NCI-H1694 treated with DMSO at 0.1 percent for 48 hours (cell line): ENCODE data around the gene TLR10.
"Not testable (repeated sequence)": the region's sequence is repeated elsewhere in the genome, so short reads cannot be mapped to it uniquely, and the experiment has no call there.

Experiments
- DNase-seq: peaks from one replicate; lab custom pipeline; 2025; lab: John Stamatoyannopoulos, UW

TLR10 gene

DNA sequence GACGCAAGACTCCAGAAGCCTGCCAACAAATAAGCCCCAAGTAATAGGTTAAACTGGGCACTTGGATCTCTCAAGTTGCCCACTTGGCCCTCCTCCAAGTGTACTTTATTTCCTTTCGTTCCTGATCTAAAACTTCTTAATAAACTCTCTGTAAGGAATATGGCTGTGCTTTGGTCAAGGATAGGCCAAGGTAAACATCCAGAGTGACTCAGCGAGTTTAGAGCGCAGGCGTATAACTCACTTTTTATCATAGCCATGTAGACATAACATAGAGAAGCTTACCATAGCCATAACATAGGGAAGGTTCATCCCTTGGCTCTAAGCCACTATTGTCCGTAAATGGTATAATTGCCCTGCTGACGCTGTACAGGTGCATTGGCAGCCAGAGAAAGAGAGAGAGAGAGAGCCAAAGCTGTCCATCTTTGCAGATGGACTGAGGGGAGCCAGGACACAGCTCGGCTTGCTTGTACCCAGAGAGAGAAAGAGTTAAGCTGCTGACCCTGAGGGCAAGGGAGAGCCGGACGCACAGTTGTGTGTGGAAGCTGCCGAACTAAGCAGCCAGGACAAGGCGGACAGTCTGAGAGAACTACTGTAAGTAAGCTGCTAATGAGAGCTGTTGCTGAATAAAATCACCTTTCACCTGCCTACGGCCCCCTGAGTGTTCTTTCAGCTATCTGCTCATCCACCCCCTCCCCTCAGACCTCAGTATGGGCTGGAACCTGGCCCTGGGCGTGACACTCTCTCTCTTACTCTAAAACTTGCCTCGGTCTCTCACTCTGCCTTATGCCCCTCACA, 20.0 kb upstream of the TLR10 start:
- DNase-seq: no peak

DNA sequence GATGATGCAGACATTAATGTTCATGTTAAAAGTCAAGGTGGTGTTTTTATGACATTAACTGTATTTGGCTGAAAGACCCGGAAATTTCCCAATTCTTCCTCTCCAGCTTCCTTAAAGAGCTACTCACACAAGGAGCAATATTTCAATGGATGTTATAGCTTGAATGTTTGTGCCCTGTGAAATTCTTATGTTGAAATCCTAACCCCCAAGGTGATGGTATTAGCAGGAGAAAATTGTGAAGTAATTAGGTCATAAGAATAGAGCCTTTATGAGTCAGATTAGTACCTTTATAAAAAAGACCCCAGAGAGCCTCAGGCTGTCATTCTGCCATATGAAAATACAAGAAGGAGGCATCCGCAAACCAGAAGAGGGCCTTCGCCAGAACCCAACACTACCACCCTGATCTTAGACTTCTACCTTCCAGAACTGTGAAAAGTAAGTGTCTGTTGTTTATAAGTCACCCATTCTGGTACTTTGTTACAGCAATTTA, 18.2 kb upstream of the TLR10 start:
- DNase-seq: no peak

DNA sequence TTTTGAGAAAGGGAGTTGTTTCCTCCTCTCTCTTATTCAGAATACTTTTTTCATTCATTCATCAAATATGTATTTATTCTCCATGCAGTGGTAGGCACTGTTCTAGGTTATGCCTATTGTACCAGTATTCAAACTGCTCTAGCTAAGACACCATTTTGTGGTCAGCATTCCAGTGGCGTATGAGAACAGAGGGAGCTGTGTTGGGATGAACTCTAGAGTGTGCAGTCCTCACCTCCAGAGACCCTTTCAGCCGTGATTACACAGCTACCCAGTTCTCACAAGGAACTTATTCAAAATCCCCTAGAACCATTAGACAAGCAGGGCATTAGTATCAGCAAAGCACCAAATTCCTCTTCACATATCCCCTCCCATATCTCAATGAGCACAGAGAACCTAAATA, 17.6 kb upstream of the TLR10 start:
- DNase-seq: no peak

DNA sequence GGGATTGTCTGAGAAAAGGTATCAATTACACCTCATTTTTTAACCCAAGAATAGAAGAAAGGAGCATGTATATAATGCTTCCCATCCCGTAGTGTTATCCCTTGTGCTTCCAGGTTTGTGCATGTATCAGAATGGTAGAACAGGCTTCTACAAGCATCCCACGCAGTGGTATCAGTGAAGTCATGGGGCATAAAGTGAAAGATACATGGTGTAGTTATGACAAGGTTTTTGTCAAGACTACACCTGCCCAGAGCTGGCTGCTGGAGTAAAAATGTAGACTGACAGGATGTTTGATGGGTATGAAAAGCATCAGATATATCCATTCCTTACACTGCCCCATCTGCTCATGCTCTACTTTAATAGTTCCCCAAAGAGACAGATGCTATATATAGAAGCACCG, 12.3 kb upstream of the TLR10 start:
- no peak for DNase-seq

DNA sequence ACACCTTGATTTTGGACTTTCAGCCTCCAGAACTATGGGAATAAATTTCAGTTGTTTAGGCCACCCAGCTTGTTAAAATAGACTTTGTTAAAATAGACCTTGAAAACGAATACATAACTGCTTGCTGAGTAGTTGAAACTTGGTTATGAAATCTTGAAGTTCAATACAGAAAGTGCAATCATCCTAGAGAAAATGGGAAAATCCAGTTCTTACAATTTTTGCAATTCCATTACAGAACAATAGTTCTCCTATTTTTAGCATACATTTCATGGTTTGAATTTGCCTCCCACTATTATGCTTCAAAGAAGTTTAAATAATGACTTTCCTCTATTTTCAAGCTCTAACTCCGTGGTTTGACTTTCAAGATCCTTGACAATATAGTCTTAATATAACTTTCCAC, 11.3 kb upstream of the TLR10 start:
- no peak for DNase-seq

DNA sequence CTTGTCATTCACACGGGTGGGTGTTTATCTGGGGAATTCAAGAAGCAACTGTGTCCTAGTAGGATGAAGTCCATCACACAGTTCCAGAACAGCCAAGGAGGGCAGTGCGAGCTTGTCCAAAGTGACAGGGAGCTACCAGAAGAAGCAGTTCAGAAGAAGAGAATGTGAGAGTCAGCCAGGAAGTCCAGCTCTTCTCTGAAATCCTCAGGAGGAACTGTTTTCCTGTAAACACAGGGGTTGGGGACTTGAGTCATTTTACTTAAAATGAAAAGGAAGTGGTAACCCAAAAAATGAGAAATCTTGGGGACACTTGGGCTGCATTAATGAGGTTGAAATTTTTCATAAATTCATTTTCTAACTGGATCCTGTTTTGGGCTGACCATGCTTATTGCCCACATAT, 8.2 kb upstream of the TLR10 start:
- no peak for DNase-seq

DNA sequence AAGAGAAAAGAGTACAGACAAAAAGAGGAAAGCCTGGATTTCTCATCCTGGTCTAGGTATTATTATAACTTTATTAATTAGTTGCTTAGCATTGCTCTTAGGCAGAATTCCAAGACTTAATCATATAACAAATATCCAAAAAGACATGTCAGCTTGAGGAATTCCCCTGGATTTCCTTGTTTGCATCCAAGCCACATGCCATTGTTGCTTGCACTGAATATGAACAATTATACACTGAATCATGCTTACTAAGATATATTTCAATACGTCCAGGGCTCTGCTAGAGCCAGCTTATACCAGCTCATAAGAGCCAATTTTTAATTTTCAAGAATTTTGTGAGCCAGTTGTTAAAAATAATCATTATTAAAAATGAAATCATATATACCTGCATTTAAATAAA, 5.5 kb upstream of the TLR10 start:
- no peak for DNase-seq

DNA sequence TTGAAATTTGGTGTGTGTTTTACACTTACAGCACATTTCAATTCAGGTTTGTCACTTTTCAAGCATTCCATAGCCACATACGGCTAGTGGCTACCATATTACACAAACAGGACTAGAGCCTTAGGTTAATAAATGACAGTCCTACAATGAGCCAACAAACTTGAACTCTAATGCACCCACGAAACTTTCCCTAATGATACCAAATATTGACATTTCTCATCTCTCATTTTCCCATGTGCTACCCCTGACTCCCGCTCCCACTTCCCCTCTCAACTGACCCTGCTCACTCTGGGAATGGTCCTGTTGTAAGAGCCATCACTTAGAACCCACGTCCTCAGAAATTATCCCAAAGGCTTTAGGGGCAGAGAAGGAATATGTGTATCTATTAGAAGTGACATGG, 4.9 kb upstream of the TLR10 start:
- no peak for DNase-seq

DNA sequence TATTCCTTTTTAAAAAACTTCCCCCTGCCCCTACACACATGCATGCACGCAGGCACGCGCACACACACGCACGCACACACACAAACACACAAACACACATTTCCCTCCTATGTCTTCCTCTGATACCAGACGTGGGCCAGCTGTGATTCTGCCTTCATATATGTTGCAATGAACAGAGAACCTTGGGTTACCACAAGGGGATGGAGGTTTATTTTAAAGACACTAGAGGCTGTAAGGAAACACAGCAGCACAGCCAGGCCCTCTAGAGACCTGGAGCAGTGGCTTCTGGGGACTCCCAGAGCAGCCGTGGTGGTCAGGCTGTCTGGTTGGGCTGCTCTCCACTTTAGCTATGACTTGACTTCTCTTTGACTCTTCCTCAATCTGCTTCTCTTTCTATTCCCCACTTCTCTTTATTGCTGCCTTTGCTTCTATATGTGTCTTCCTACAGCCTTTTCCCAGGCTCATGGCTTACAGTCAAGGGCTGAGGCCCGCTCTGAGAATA, 3.2 kb upstream of the TLR10 start:
- no peak for DNase-seq

DNA sequence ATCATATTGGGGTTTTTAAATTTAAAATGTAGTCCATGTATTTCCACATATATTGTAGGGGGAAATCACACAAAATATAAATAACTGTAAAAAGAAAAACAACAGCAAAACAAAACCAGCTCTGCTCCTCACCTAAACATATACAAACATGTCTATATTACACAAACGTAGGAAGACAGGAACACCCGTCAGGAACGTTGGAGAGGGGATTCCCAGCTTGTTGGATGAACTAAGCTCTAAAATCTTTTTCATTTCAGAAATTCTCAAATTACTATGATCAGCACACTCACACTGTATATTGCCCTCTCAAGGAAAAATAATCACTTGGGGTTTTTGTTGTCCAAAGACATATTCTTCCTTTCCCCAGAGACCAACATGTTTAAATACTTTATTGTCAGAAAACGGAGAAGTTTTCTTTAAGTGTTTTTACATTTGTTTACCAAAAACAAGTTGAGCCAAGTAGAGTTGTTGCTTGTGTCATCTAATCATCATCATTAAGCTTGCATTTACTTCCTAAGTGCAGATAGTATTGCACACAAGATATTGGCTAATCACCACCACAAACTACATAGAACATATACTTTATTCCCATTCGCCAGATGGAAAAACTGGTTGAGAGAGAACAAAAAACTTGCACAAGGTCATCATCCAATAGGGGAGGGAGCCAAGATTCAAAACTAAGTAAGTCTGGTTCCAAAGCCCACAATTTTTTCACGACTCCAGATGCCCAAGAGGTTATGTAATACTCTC, 2.4 kb upstream of the TLR10 start:
- DNase-seq: no peak

DNA sequence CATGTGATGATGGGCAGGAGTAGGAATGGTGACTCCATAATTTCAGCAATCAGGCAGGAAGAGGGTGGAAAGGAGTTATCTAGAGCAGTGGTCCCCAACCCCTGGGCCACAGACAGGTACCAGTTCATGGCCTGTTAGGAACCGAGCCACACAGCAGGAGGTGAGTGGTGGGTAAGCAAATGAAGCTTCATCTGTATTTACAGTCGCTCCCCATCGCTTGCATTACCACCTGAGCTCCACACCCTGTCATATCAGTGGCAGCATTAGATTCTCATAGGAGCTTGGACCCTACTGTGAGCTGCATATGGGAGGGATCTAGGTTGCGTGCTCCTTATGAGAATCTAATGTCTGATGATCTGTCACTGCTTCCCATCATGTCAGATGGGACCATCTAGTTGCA, 1.4 kb upstream of the TLR10 start:
- DNase-seq: no peak

DNA sequence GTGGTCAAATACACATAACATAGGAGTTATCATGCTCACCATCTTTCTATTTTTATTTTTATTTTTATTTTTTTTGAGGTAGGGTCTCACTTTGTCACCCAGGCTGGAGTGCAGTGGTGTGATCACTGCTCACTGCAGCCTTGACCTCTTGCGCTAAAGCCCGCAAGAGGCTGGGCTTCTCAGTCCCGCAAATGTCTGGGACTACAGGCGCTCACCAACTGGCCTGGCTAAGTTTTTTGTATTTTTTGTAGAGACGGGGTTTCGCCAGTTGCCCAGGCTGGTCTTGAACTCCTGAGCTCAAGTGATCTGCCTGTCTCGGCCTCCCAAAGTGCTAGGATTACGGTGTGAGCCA, 295 bp upstream of the TLR10 start:
- no peak for DNase-seq

DNA sequence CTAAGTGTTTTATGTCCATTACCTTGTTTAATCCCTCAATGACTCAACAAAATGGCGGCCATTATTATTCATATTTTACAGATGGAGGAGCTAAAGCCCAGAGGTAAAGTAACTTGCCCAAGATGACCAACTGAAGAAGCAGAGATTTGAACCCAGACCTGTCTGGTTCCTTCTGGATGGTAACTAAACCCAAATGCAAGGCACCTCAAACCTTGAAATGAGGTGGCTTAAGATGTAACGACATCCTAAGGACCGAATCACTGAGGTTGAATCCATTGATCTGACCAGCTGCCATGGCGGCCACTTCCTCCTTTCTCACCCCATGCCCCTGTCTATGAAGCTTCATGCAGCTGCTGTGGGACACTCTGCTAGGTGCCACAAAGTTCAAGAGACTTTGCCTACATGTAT, 932 bp downstream of the TLR10 start:
- DNase-seq: no peak

DNA sequence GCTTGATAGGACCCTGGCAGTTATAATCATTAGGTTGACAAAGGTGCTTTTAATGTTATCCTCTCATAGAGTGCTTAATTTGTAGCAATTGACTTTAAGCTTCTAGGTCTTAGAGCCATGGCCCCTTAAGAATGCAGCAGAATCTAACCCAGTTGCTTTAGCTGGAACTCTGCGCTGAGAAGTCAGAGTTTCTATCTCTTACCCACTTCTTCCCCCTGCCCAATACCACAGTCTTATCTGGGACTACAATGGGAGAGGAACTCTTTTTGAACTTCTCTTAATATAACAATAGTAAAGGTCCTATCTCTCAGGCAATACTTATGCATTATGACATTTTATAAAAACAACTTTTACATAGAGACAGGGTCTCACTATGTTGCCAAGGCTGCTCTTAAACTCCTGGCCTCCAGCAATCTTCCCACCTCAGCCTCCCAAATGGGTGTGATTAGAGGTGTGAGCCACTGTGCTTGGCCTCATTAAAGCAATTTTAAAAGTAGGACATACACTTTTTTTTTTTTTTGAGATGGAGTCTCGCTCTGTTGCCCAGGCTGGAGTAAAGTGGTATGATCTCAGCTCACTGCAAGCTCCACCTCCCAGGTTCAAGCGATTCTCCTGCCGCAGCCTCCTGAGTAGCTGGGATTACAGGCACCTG, 1.8 kb downstream of the TLR10 start:
- DNase-seq: no peak

DNA sequence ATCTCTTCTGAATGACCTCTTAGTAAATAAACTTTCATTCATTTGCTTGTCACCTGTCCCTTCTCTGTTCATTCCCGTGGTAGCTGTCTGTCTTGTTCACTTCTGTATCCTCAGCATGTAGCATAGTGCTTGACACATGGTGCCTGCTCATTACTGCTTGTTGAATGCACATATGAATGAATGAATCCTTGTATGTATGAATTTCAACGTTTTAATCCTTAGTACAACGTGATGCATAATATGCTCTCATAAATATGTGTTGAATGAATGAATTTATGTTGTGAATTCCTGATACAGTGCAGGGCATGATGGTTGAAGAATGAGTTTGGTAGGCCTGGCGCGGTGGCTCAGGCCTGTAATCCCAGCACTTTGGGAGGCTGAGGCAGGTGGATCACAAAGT, 3.0 kb downstream of the TLR10 start:
- no peak for DNase-seq

DNA sequence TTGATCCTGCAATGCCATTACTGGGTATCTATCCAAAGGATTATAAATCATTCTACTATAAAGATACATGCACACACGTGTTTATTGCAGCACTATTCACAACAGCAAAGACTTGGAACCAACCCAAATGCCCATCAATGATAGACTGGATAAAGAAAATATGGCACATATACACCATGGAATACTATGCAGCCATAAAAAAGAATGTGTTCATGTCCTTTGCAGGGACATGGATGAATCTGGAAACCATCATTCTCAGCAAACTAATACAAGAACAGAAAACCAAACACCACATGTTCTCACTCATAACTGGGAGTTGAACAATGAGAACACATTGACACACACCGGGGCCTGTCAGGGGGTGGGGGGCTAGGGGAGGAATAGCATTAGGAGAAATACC, 4.9 kb downstream of the TLR10 start:
- DNase-seq: not testable (repeated sequence)

DNA sequence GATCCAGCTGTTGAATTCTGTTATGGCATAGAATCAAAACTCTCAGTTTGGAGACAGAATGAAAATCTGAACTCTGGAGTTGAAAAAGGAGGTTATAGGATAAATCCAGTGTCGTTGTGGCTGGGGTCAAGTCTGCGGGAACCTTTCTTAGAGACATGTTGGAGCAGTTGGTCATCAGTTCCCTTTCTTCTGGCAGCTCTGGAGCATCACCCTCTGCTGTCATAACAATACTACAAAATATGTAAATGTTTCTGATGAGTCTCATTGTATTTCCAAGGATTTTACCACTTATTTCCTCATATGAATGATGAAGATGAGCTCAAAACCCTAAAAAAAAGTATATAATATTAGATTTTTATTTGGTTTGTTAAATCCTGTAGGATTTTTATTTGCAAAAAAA, 7.5 kb downstream of the TLR10 start:
- no peak for DNase-seq

DNA sequence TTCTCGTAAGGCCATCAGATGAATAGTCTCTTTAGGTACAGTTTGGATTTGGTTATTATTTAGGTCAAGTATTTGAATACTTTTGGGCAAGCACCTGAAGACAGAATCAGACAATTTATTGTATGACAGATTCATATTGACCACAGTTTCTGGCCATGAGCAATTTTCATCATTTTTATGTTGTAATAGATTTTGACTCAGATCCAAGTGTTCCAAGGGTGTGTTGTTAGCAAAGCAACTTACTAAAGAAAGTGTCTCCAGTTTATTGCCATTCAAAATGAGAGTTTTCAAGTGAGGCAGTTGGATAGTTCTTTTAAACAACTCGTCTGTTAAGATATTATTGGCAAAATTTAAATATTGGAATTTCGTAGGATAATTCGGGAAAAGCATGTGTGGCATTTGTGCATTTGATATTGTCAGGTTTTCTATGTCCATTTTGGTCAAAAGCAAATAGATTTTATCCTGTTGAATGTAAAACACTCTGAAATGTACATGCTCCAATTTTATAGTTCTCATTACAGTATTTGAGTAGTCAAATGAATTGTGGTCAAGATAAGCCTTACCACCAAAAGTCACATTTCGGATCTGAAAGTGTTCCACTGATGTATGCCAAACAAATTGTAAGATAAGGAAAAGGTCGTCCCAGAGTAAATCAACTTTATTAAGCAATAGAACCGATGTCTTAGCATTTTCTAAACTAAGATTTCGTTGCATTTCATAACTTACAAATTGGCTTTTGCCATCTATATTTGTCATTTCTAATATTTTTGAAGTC, 8.4 kb downstream of the TLR10 start:
- DNase-seq: no peak

DNA sequence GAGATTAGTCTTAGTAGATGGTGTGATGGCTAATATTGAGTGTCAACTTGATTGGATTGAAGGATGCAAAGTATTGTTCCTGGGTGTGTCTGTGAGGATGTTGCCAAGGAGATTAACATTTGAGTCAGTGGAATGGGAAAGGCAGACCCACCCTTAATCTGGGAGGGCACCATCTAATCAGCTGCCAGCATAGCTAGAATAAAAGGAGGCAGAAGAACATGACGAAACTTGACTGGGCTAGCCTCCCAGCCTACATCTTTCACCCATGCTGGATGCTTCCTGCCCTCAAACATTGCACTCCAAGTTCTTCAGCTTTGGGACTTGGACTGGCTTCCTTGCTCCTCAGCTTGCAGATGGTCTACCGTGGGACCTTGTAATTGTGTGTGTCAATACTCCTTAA, 12.5 kb downstream of the TLR10 start:
- not testable (repeated sequence) for DNase-seq

DNA sequence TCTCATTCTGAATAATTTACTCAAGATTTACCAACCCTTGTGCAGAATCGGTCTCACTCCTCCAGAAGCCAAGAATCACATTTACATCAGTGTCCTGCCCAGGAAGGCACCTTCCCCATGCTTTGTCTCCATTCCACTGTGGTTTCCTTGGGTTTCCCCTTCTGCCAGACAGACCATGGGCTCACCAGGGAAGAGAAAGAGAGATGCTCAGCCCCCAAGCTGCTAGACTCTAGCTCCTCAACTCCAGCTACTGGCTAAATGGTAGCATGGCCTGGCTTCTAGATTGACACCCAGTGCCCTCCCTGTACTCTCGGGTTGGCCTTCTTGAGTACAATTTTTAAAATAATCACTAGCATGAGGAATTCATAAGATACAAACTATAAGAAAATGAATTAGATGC, 12.9 kb downstream of the TLR10 start:
- DNase-seq: no peak

DNA sequence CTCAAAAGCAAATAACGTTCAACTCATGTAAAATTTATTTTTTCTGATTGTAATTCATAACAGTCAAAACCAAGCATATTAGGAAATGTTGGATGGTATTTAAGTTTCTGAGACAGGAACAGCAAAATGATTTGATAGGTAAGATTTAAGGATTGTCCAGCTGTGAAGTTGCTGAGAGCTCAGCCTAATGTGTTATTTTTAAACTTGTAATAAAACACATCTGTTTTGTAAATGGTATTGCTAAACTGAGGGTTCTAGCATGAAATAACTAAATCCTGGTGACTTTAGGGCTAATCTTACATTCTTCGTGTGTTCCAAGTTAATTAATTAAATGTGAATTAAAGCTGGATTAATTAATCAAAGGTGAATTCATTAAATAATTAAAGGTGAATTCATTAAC, 13.3 kb downstream of the TLR10 start:
- DNase-seq: no peak

DNA sequence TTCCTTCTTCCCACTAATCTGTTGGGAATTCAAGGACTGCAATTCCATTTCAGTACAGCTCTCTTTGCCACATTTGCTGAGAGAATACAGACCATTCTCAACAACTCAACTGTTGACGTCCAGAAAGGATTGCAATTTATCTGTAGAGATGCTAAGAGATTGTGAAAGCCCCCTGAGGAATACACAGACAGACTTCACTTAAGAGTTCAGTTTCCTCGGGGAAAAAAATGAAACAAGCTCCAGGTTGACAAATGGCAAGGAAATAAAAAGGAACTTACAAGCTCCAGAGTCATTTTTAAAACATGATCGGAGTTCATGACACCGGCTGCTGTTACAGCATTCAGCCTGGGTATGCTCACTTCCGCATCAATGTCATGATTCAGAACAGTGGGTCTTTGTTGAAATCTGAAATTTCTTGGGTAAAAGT, 13.8 kb downstream of the TLR10 start:
- no peak for DNase-seq
